DMS153 treated with DMSO at 0.1 percent for 48 hours (cell line): ENCODE data around the gene PRR14.

Source experiments
- DNase-seq: peaks from one replicate; lab custom pipeline; 2025; ENCODE audit not compliant: unreplicated experiment; lab: John Stamatoyannopoulos, UW

PRR14 gene

GRCh38 chr16:30650369-30651123 is at the start of gene PRR14:
PRR14 (plus strand) TSS chr16:30650960; CDS start chr16:30651646, 686 bp downstream.
- DNase-seq: peak; percentile 98

GRCh38 chr16:30601966-30602365 is 48.8 kb upstream of the PRR14 start:
- no peak for DNase-seq

GRCh38 chr16:30602616-30603277 is 48.0 kb upstream of the PRR14 start:
- no peak for DNase-seq

- no peak for DNase-seq
Measured at GRCh38 chr16:30603945-30604315, 46.8 kb upstream of the PRR14 start.

GRCh38 chr16:30604316-30604947 is 46.3 kb upstream of the PRR14 start:
- DNase-seq: no peak

- DNase-seq: no peak
Measured at GRCh38 chr16:30605158-30605557, 45.6 kb upstream of the PRR14 start.

GRCh38 chr16:30606004-30606403 is 44.8 kb upstream of the PRR14 start:
- no peak for DNase-seq

- peak; percentile 16 for DNase-seq
Measured at GRCh38 chr16:30609002-30609925, 41.5 kb upstream of the PRR14 start.

GRCh38 chr16:30609926-30610839 is 40.6 kb upstream of the PRR14 start, which contains the start of gene ZNF689:
ZNF689 (minus strand) TSS chr16:30610389; CDS start chr16:30610041, 348 bp downstream.
- peak; percentile 93 for DNase-seq

GRCh38 chr16:30615358-30616091 is 35.2 kb upstream of the PRR14 start:
- no peak for DNase-seq

GRCh38 chr16:30619202-30619601 is 31.6 kb upstream of the PRR14 start:
- DNase-seq: no peak

GRCh38 chr16:30619638-30620037 is 31.1 kb upstream of the PRR14 start:
- no peak for DNase-seq

- DNase-seq: no peak
Measured at GRCh38 chr16:30620169-30620568, 30.6 kb upstream of the PRR14 start.

- no peak for DNase-seq
Measured at GRCh38 chr16:30621765-30622164, 29.0 kb upstream of the PRR14 start.

- DNase-seq: no peak
Measured at GRCh38 chr16:30622455-30623032, 28.2 kb upstream of the PRR14 start.

GRCh38 chr16:30623536-30624283 is 27.1 kb upstream of the PRR14 start:
- no peak for DNase-seq

GRCh38 chr16:30626236-30626635 is 24.5 kb upstream of the PRR14 start:
- no peak for DNase-seq
